Measurements from ENCODE around the gene PCDH12. TPM values are rescaled to one million over a fixed set of nuclear protein-coding genes. Genes with fewer than 3 reads are reported as not detected.

PCDH12 gene
- total RNA-seq, 1 experiment from 2014 or later = 0.02 TPM

GRCh38 chr5:141903261-141903660 lies 54.7 kb downstream of the PCDH12 start:
- Histone ChIP-seq H3K27ac (ENCODE audit: low read depth, low read length) (no peak overlapping the region), H4K20me1 (ENCODE audit: insufficient read depth) (no peaks in the 10 kb centered on the region), H2AFZ (ENCODE audit: low read depth, low read length, poor library complexity, severe bottlenecking) (no peak overlapping the region), H3K27me3 (ENCODE audit: insufficient read depth, low read length) (no peaks in the 10 kb centered on the region), H3K36me3 (ENCODE audit: control insufficient read depth in 1 of 2, insufficient read depth in 2 of 2, low read length in 2 of 2) (no peaks in the 10 kb centered on the region), H3K79me2 (ENCODE audit: insufficient read depth, low read length) (no peaks in the 10 kb centered on the region), H3K4me1 (ENCODE audit: control insufficient read depth in 1 of 2, insufficient read depth in 2 of 2, low read length in 2 of 2) (no peaks in the 10 kb centered on the region), H3K4me2 (ENCODE audit: low read length) (no peak overlapping the region), H3K9me2 (ENCODE audit: insufficient read depth) (no peaks in the 10 kb centered on the region), H3K4me3 (replicated peaks in 1 of 2; ENCODE audit: low read depth in 1 of 2, low read length in 2 of 2) (no peak overlapping the region), H3K9me3 (ENCODE audit: control insufficient read depth in 1 of 2, insufficient read depth in 1 of 2, low read depth in 1 of 2, low read length in 2 of 2) (no peaks in the 10 kb centered on the region), H3K9ac (ENCODE audit: low read length) (no peak overlapping the region)
- ATAC-seq (no peak), DNase-seq (ENCODE audit: low read depth, low spot score) (no peak)
- BruUV-seq (replicated peaks) = no TSS peak
- ChIA-PET POLR2A (no interaction called here), RAD21 (ENCODE audit: low non-redundant PET in 1 of 2, low total read pairs in 2 of 2, uncharacterized antibody in 2 of 2, unreplicated experiment in 2 of 2) (no interaction called here), CTCF (no interaction called here)
- intact Hi-C loops (cut with micrococcal nuclease) = no loop called here
- TF ChIP-seq POLR2A (IDR thresholded peaks at IDR 0.05; ENCODE audit: borderline replicate concordance, extremely low read depth, insufficient read depth, insufficient read length) (no peak), CEBPB (IDR thresholded peaks at IDR 0.05; ENCODE audit: low read depth) (no peak), ELF1 (IDR thresholded peaks at IDR 0.05; ENCODE audit: borderline replicate concordance, low read depth) (no peak), YY1 (IDR thresholded peaks at IDR 0.05; ENCODE audit: extremely low read depth, insufficient replicate concordance, low read depth, low read length) (no peak), POLR2AphosphoS5 (IDR thresholded peaks at IDR 0.05; ENCODE audit: low read depth, low read length) (no peak), TCF7L2 (IDR thresholded peaks at IDR 0.05; ENCODE audit: borderline replicate concordance, extremely low read depth, insufficient read depth, insufficient read length) (no peak), JUND (IDR thresholded peaks at IDR 0.05) (no peak), SIN3A (IDR thresholded peaks at IDR 0.05; ENCODE audit: low read depth) (no peak), CBX3 (IDR thresholded peaks at IDR 0.05; ENCODE audit: low read depth) (no peak), EZH2phosphoT487 (IDR thresholded peaks at IDR 0.05; ENCODE audit: borderline replicate concordance) (no peak)
- TF ChIP-seq, protein P1, sequence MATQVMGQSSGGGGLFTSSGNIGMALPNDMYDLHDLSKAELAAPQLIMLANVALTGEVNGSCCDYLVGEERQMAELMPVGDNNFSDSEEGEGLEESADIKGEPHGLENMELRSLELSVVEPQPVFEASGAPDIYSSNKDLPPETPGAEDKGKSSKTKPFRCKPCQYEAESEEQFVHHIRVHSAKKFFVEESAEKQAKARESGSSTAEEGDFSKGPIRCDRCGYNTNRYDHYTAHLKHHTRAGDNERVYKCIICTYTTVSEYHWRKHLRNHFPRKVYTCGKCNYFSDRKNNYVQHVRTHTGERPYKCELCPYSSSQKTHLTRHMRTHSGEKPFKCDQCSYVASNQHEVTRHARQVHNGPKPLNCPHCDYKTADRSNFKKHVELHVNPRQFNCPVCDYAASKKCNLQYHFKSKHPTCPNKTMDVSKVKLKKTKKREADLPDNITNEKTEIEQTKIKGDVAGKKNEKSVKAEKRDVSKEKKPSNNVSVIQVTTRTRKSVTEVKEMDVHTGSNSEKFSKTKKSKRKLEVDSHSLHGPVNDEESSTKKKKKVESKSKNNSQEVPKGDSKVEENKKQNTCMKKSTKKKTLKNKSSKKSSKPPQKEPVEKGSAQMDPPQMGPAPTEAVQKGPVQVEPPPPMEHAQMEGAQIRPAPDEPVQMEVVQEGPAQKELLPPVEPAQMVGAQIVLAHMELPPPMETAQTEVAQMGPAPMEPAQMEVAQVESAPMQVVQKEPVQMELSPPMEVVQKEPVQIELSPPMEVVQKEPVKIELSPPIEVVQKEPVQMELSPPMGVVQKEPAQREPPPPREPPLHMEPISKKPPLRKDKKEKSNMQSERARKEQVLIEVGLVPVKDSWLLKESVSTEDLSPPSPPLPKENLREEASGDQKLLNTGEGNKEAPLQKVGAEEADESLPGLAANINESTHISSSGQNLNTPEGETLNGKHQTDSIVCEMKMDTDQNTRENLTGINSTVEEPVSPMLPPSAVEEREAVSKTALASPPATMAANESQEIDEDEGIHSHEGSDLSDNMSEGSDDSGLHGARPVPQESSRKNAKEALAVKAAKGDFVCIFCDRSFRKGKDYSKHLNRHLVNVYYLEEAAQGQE (IDR thresholded peaks at IDR 0.05; ENCODE audit: low read depth) = no peak
- TF ChIP-seq, protein P2, sequence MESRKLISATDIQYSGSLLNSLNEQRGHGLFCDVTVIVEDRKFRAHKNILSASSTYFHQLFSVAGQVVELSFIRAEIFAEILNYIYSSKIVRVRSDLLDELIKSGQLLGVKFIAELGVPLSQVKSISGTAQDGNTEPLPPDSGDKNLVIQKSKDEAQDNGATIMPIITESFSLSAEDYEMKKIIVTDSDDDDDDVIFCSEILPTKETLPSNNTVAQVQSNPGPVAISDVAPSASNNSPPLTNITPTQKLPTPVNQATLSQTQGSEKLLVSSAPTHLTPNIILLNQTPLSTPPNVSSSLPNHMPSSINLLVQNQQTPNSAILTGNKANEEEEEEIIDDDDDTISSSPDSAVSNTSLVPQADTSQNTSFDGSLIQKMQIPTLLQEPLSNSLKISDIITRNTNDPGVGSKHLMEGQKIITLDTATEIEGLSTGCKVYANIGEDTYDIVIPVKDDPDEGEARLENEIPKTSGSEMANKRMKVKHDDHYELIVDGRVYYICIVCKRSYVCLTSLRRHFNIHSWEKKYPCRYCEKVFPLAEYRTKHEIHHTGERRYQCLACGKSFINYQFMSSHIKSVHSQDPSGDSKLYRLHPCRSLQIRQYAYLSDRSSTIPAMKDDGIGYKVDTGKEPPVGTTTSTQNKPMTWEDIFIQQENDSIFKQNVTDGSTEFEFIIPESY (IDR thresholded peaks at IDR 0.05; ENCODE audit: extremely low read depth, insufficient replicate concordance, low read length) = no peak
- TF ChIP-seq, protein P3, sequence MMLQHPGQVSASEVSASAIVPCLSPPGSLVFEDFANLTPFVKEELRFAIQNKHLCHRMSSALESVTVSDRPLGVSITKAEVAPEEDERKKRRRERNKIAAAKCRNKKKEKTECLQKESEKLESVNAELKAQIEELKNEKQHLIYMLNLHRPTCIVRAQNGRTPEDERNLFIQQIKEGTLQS (IDR thresholded peaks at IDR 0.05) = no peak

All from HCT116 (cell line).